SK-N-SH (cell line): Measurements from ENCODE around the gene SLC6A17. TPM values are rescaled to one million over a fixed set of nuclear protein-coding genes. Genes with fewer than 3 reads are reported as not detected.

Experiments used
- CTCF ChIA-PET: fragments of 300-600, 350-600 bp; formaldehyde crosslinking; extraction: SDS; loops from one replicate; lab custom pipeline; 2021; lab: Yijun Ruan, JAX
- POLR2A ChIA-PET: fragments of 350-600 bp; sonication (Branson Sonifier 250); formaldehyde crosslinking; extraction: SDS; loops from one replicate; lab custom pipeline; 2020; ENCODE audit warnings: antibody characterized with exemption, inconsistent platforms; lab: Yijun Ruan, JAX
- DNase-seq: peaks from one replicate; pipeline ENCODE4 v3.0.0; 2012
- H2AFZ ChIP-seq: fragments of 200-600 bp; sonication (generic); 2 replicates; pipeline ENCODE4 v1.8.1; 2016; ENCODE audit warnings: antibody characterized with exemption, mild to moderate bottlenecking, low read depth
- H3F3A ChIP-seq: fragments of 200-600 bp; sonication (generic); replicated peaks from 2 replicates; pipeline ENCODE3; 2016; ENCODE audit warnings: antibody characterized with exemption, mild to moderate bottlenecking; ENCODE audit not compliant: insufficient read depth
- H3K27ac ChIP-seq, 2 experiments: fragments of 200-500 bp in 1 of 2; fragments of 200-600 bp in 1 of 2; sonication (Bioruptor generic) in 1 of 2; sonication (generic), shearing (Covaris generic) in 1 of 2; 2 replicates each; pipeline versions ENCODE4 v1.5.1 to v1.6.1; 2014 to 2016; ENCODE audit warnings: low read depth in 2 of 2, inconsistent platforms in 1 of 2, low read length in 1 of 2, mild to moderate bottlenecking in 1 of 2, mixed read lengths in 1 of 2
- H3K27me3 ChIP-seq: fragments of 200-600 bp; sonication (generic), shearing (Covaris generic); 2 replicates; pipeline ENCODE4 v1.6.1; 2016; ENCODE audit warnings: mixed run types; ENCODE audit not compliant: insufficient read depth
- H3K36me3 ChIP-seq, 2 experiments: fragments of 200-500 bp in 1 of 2; fragments of 200-600 bp in 1 of 2; sonication (Bioruptor generic) in 1 of 2; sonication (generic) in 1 of 2; replicated peaks in 1 of 2; 2 replicates each; pipeline versions ENCODE3 to v1.5.1; 2014 to 2016; ENCODE audit warnings: low read length in 1 of 2, mild to moderate bottlenecking in 1 of 2; ENCODE audit not compliant: insufficient read depth in 2 of 2, control insufficient read depth in 1 of 2
- H3K4me1 ChIP-seq, 2 experiments: fragments of 200-500 bp in 1 of 2; fragments of 200-600 bp in 1 of 2; sonication (Bioruptor generic) in 1 of 2; sonication (generic), shearing (Covaris generic) in 1 of 2; 2 replicates each; pipeline versions ENCODE4 v1.5.1 to v1.6.1; 2014 to 2016; ENCODE audit warnings: low read depth in 1 of 2, low read length in 1 of 2, mixed run types in 1 of 2; ENCODE audit not compliant: insufficient read depth in 2 of 2, control insufficient read depth in 1 of 2
- H3K4me2 ChIP-seq: fragments of 200-600 bp; sonication (generic), shearing (Covaris generic); 2 replicates; pipeline ENCODE4 v1.6.1; 2017; ENCODE audit warnings: mixed run types
- H3K4me3 ChIP-seq, 2 experiments: fragments of 200-500 bp in 1 of 2; fragments of 200-600 bp in 1 of 2; sonication (Bioruptor generic) in 1 of 2; sonication (generic), shearing (Covaris generic) in 1 of 2; 2 replicates each; pipeline versions ENCODE4 v1.5.1 to v1.8.1; 2014 to 2016; ENCODE audit warnings: low read depth in 2 of 2, inconsistent platforms in 1 of 2, low read length in 1 of 2, mild to moderate bottlenecking in 1 of 2, mixed read lengths in 1 of 2, moderate library complexity in 1 of 2
- H3K79me2 ChIP-seq: fragments of 200-600 bp; sonication (generic); 2 replicates; pipeline ENCODE4 v1.8.1; 2017; ENCODE audit warnings: mild to moderate bottlenecking; ENCODE audit not compliant: insufficient read depth
- H3K9ac ChIP-seq: fragments of 200-600 bp; sonication (generic); 2 replicates; pipeline ENCODE4 v1.6.1; 2017; ENCODE audit warnings: mixed run types
- H3K9me2 ChIP-seq: fragments of 200-600 bp; sonication (generic); 2 replicates; pipeline ENCODE4 v1.6.1; 2017; ENCODE audit warnings: mixed run types
- H3K9me3 ChIP-seq: fragments of 200-600 bp; sonication (generic); 2 replicates; pipeline ENCODE4 v1.6.1; 2017; ENCODE audit warnings: mixed run types, mild to moderate bottlenecking, moderate library complexity
- H4K20me1 ChIP-seq: fragments of 200-600 bp; sonication (generic); 2 replicates; pipeline ENCODE4 v1.6.1; 2017; ENCODE audit warnings: mild to moderate bottlenecking, mixed run types; ENCODE audit not compliant: insufficient read depth
- CHD2 ChIP-seq: fragments of 150-350 bp; IDR thresholded peaks from 2 replicates; pipeline ENCODE4 v1.6.1; 2018; ENCODE audit warnings: low read length; ENCODE audit not compliant: partially characterized antibody
- ELF1 ChIP-seq: IDR thresholded peaks from 2 replicates; pipeline ENCODE4 v1.4.0; 2012
- EZH2phosphoT487 ChIP-seq: fragments of 200-600 bp; sonication (generic); IDR thresholded peaks from 2 replicates; pipeline ENCODE4 v1.6.1; 2017; ENCODE audit warnings: low read depth, mixed run types, mild to moderate bottlenecking, antibody characterized with exemption, moderate library complexity, borderline replicate concordance
- FOSL2 ChIP-seq: IDR thresholded peaks from 2 replicates; pipeline ENCODE4 v1.4.0; 2012; ENCODE audit warnings: low read depth, mild to moderate bottlenecking, moderate library complexity, borderline replicate concordance
- FOXJ3 ChIP-seq: sonication (generic); formaldehyde crosslinking; IDR thresholded peaks from 2 replicates; pipeline ENCODE4 v1.5.1; 2020; ENCODE audit warnings: mild to moderate bottlenecking, missing genetic modification reagents
- FOXM1 ChIP-seq: IDR thresholded peaks from 2 replicates; pipeline ENCODE4 v1.4.0; 2012; ENCODE audit warnings: low read depth, mild to moderate bottlenecking
- GATA2 ChIP-seq: sonication (generic); formaldehyde crosslinking; IDR thresholded peaks from 2 replicates; pipeline ENCODE4 v1.5.0; 2020; ENCODE audit warnings: mild to moderate bottlenecking, missing genetic modification reagents
- JUND ChIP-seq: IDR thresholded peaks from 2 replicates; pipeline ENCODE4 v1.4.0; 2012
- MAX ChIP-seq: IDR thresholded peaks from 2 replicates; pipeline ENCODE4 v1.4.0; 2012; ENCODE audit warnings: low read depth
- NFIC ChIP-seq: IDR thresholded peaks from 2 replicates; pipeline ENCODE4 v1.4.0; 2012; ENCODE audit warnings: borderline replicate concordance
- NRF1 ChIP-seq: IDR thresholded peaks from 2 replicates; pipeline ENCODE4 v1.6.1; 2012; ENCODE audit warnings: low read depth, mild to moderate bottlenecking, low read length
- RAD21 ChIP-seq: IDR thresholded peaks from 2 replicates; pipeline ENCODE4 v1.6.1; 2012; ENCODE audit warnings: mild to moderate bottlenecking, low read length
- REST ChIP-seq: IDR thresholded peaks from 2 replicates; pipeline ENCODE4 v1.6.1; 2012; ENCODE audit warnings: mild to moderate bottlenecking, low read depth, low read length, moderate library complexity
- RFX5 ChIP-seq: IDR thresholded peaks from 2 replicates; pipeline ENCODE4 v1.6.1; 2012; ENCODE audit warnings: mild to moderate bottlenecking, improper control_type of control experiment, low read length
- RXRA ChIP-seq: IDR thresholded peaks from 2 replicates; pipeline ENCODE4 v1.4.0; 2012; ENCODE audit warnings: low read depth, mild to moderate bottlenecking, borderline replicate concordance
- TCF12 ChIP-seq: IDR thresholded peaks from 2 replicates; pipeline ENCODE4 v1.4.0; 2012
- TEAD4 ChIP-seq: IDR thresholded peaks from 2 replicates; pipeline ENCODE4 v1.4.0; 2012; ENCODE audit warnings: mild to moderate bottlenecking, borderline replicate concordance; ENCODE audit not compliant: insufficient read depth
- USF2 ChIP-seq: fragments of 150-350 bp; IDR thresholded peaks from 2 replicates; pipeline ENCODE4 v1.6.1; 2017; ENCODE audit warnings: antibody characterized with exemption, low read length, low read depth, borderline replicate concordance
- WGBS: methylation state at CpG from one replicate; pipeline ENCODE4 v1.1.6; 2017; ENCODE audit warnings: low lambda C conversion rate; 5-methylcytosine and 5-hydroxymethylcytosine counted together
- polyA plus RNA-seq, 3 experiments: library from polyadenylated mRNA; depleted of rRNA; stranded (reverse); fragments of >200 nt; gene quantifications; 2 replicates each; pipeline ENCODE4 v1.2.3, GENCODE V29; 2012
- TF ChIP-seq, protein P1 (sequence below): IDR thresholded peaks from 2 replicates; pipeline ENCODE4; 2012

The SLC6A17 gene
- polyA plus RNA-seq, 1 of the 3 experiments (the other 2 are of a cell fraction): 0.67 TPM

DNA sequence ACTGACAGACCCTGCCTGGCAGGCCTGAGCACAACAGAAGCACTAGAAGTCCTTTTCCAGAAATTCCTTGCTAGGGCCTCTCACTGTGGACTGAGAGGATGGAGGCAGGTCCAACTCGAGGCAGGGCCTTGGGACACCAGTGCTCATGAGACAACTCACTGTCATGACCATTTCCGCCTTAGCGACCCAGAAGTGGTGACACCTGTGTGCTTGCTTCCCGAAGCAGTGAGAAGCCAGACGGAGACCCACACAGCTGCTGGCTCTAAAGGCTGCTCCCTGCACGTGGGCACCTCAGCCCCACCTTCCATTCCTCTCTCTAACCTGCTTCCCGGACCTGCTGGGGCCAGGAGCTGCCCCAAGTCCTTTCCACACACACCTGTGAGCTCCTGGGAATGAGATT lies 92.9 kb downstream of the SLC6A17 start (continued):
- no peak for TF ChIP-seq USF2

GRCh38 chr1:110243574-110243973 lies 93.3 kb downstream of the SLC6A17 start:
- Histone ChIP-seq H3K9me3 (no peaks in the 10 kb centered on the region), H3K27me3 (no peaks in the 10 kb centered on the region), H3K4me3 (no peak overlapping the region), H4K20me1 (no peaks in the 10 kb centered on the region), H3K36me3 (no peaks in the 10 kb centered on the region), H3F3A (no peaks in the 10 kb centered on the region), H3K4me1 (peaks cover 0 to 15% of the 10 kb centered on the region in 2 experiments; a peak in 1 of 4 replicates), H3K27ac (no peak overlapping the region), H3K9me2 (no peaks in the 10 kb centered on the region), H3K9ac (no peak overlapping the region), H2AFZ (no peak overlapping the region), H3K4me2 (no peak overlapping the region), H3K79me2 (no peaks in the 10 kb centered on the region)
- TF ChIP-seq, protein P1, sequence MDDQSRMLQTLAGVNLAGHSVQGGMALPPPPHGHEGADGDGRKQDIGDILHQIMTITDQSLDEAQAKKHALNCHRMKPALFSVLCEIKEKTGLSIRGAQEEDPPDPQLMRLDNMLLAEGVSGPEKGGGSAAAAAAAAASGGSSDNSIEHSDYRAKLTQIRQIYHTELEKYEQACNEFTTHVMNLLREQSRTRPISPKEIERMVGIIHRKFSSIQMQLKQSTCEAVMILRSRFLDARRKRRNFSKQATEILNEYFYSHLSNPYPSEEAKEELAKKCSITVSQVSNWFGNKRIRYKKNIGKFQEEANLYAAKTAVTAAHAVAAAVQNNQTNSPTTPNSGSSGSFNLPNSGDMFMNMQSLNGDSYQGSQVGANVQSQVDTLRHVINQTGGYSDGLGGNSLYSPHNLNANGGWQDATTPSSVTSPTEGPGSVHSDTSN: no peak
- TF ChIP-seq NFIC: no peak
- TF ChIP-seq NRF1: no peak
- no peak for TF ChIP-seq CHD2
- no peak for TF ChIP-seq EZH2phosphoT487
- no peak for TF ChIP-seq RXRA
- no peak for TF ChIP-seq TEAD4
- TF ChIP-seq GATA2: no peak
- TF ChIP-seq TCF12: no peak
- TF ChIP-seq RFX5: no peak
- TF ChIP-seq FOXJ3: no peak
- TF ChIP-seq ELF1: no peak
- no peak for TF ChIP-seq REST
- TF ChIP-seq FOXM1: no peak
- no peak for TF ChIP-seq MAX
- TF ChIP-seq JUND: no peak
- no peak for TF ChIP-seq FOSL2
- no peak for TF ChIP-seq RAD21
- WGBS: 71% methylated on average over 9 of the region's 9 CpGs
- CTCF ChIA-PET: interaction anchor here (1.9 to 4.4 kb wide), 2 partner anchors 36 to 69 kb away, joined by 7 to 19 read pairs; no protein-coding TSS in a partner anchor
- POLR2A ChIA-PET: no interaction called here
- no peak for DNase-seq
